Measurements from ENCODE around the gene ETNK1.

DNA sequence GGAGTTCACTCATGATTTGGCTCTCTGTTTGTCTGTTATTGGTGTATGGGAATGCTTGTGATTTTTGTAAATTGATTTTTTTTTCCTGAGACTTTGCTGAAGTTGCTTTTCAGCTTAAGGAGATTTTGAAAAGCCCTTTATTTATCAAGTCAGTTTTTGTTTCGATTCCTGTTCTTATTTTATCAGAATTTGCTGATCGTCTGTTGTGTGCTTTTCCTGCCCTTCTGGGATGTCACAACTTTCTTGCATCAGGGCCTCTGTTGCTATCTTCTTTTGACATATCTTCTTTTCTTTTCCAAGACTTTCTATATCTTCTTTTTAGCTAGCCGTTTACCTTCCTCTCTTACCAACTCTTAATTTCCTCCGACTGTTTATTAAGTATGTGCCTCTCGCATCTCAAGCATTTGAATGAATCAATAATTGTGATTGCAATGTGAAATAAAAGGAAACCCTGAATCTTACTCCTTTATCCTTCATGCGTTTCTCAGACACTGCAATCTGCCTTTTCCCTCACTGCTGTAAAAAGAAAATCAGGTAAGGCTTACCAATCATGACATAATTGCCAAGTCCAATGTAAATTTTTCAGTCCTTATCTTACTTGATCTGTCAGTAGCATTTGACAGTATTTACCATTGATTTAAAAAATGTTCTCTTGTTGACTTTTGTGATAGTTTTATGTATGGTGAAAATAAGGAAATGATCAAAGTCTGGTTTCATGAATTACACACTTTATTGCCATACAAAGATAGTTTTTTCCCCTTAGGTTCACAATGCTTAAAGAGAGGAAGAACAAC, 53.0 kb downstream of the ETNK1 start:
- TF ChIP-seq, protein P1, sequence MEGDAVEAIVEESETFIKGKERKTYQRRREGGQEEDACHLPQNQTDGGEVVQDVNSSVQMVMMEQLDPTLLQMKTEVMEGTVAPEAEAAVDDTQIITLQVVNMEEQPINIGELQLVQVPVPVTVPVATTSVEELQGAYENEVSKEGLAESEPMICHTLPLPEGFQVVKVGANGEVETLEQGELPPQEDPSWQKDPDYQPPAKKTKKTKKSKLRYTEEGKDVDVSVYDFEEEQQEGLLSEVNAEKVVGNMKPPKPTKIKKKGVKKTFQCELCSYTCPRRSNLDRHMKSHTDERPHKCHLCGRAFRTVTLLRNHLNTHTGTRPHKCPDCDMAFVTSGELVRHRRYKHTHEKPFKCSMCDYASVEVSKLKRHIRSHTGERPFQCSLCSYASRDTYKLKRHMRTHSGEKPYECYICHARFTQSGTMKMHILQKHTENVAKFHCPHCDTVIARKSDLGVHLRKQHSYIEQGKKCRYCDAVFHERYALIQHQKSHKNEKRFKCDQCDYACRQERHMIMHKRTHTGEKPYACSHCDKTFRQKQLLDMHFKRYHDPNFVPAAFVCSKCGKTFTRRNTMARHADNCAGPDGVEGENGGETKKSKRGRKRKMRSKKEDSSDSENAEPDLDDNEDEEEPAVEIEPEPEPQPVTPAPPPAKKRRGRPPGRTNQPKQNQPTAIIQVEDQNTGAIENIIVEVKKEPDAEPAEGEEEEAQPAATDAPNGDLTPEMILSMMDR (IDR thresholded peaks at IDR 0.05; ENCODE audit: borderline replicate concordance, extremely low read depth, low read length, poor library complexity, severe bottlenecking), result no peak
- TF ChIP-seq EZH2 (IDR thresholded peaks at IDR 0.05; ENCODE audit: borderline replicate concordance, low read depth, low read length, severe bottlenecking), result no peak

All from DND-41 (cell line).